H1 (cell line): ENCODE measurements around the gene GRIK4. TPM values are rescaled to one million over a fixed set of nuclear protein-coding genes. Genes with fewer than 3 reads are reported as not detected.

Source experiments
- CTCF ChIA-PET: fragments of 300-600 bp; sonication (Branson Sonifier 250); formaldehyde crosslinking; loops from one replicate; lab custom pipeline; 2021; ENCODE audit not compliant: partially characterized antibody; lab: Charles Lee
- POLR2A ChIA-PET: fragments of 300-600 bp; sonication (Branson Sonifier 250); formaldehyde crosslinking; loops from one replicate; lab custom pipeline; 2021; ENCODE audit warnings: inconsistent platforms; ENCODE audit not compliant: partially characterized antibody; lab: Charles Lee
- DNase-seq, 2 experiments: peaks; one replicate each; pipeline versions ENCODE4 v3.0.0 to v3.0.0-alpha.2; 2010 to 2022; ENCODE audit warnings: low spot score in 2 of 2, low read depth in 1 of 2, mixed read lengths in 1 of 2
- FAIRE-seq: peaks from 2 replicates; lab custom pipeline; 2011; peaks lifted over from hg19 to GRCh38; lab: Jason Lieb, UNC
- H2AFZ ChIP-seq: 2 replicates; pipeline ENCODE4 v1.8.1; 2012; ENCODE audit warnings: low read length, inconsistent platforms
- H2AK5ac ChIP-seq: 2 replicates; pipeline ENCODE4 v1.6.1; 2013; ENCODE audit warnings: low read depth, low read length
- H2BK120ac ChIP-seq: replicated peaks from 2 replicates; pipeline ENCODE3; 2013; ENCODE audit warnings: low read depth, low read length, inconsistent platforms
- H2BK12ac ChIP-seq: 2 replicates; pipeline ENCODE4 v1.6.1; 2013; ENCODE audit warnings: low read depth, low read length
- H2BK15ac ChIP-seq: 2 replicates; pipeline ENCODE4 v1.6.1; 2013; ENCODE audit warnings: low read length
- H2BK20ac ChIP-seq: 2 replicates; pipeline ENCODE4 v1.6.1; 2013; ENCODE audit warnings: low read length
- H2BK5ac ChIP-seq: 2 replicates; pipeline ENCODE4 v1.6.1; 2013; ENCODE audit warnings: low read depth, low read length
- H3K14ac ChIP-seq: 2 replicates; pipeline ENCODE4 v1.6.1; 2013; ENCODE audit warnings: inconsistent platforms; ENCODE audit not compliant: insufficient read length
- H3K18ac ChIP-seq: 2 replicates; pipeline ENCODE4 v1.6.1; 2013; ENCODE audit warnings: low read length; ENCODE audit errors: extremely low read depth
- H3K23ac ChIP-seq: 2 replicates; pipeline ENCODE4 v1.6.1; 2013; ENCODE audit warnings: inconsistent platforms; ENCODE audit not compliant: insufficient read length
- H3K23me2 ChIP-seq: 2 replicates; pipeline ENCODE4 v1.6.1; 2013; ENCODE audit warnings: low read depth, low read length
- H3K27ac ChIP-seq: 2 replicates; pipeline ENCODE4 v1.6.1; 2011; ENCODE audit warnings: low read depth, low read length, inconsistent platforms
- H3K27me3 ChIP-seq, 4 experiments: replicated peaks in 1 of 4; 1 replicate in 1 of 4; 2 replicates in 3 of 4; pipeline versions ENCODE4 v1.6.1 to v1.8.1; 2011 to 2013; ENCODE audit warnings: low read length in 3 of 4, mild to moderate bottlenecking in 3 of 4, inconsistent platforms in 2 of 4, mixed read lengths in 2 of 4, moderate library complexity in 1 of 4; ENCODE audit not compliant: control insufficient read depth in 3 of 4, insufficient read depth in 3 of 4; ENCODE audit errors: extremely low read depth in 1 of 4
- H3K36me3 ChIP-seq, 4 experiments: 2 replicates each; pipeline versions ENCODE4 v1.6.1 to v1.8.1; 2011 to 2013; ENCODE audit warnings: mild to moderate bottlenecking in 4 of 4, low read length in 3 of 4, moderate library complexity in 2 of 4, control low read depth in 1 of 4, inconsistent platforms in 1 of 4; ENCODE audit not compliant: insufficient read depth in 4 of 4, control insufficient read depth in 2 of 4
- H3K4ac ChIP-seq: replicated peaks from 2 replicates; pipeline ENCODE3; 2013; ENCODE audit warnings: low read length, low read depth, mixed read lengths, inconsistent platforms; ENCODE audit not compliant: insufficient read length
- H3K4me1 ChIP-seq, 4 experiments: replicated peaks in 1 of 4; 1 replicate in 1 of 4; 2 replicates in 3 of 4; pipeline versions ENCODE4 v1.6.1 to v1.8.1; 2011 to 2013; ENCODE audit warnings: low read length in 3 of 4, inconsistent platforms in 2 of 4, mixed read lengths in 1 of 4; ENCODE audit not compliant: insufficient read depth in 4 of 4, control insufficient read depth in 3 of 4
- H3K4me2 ChIP-seq, 2 experiments: 2 replicates each; pipeline versions ENCODE4 v1.6.1 to v1.8.1; 2011 to 2013; ENCODE audit warnings: low read depth in 2 of 2, low read length in 2 of 2, control low read depth in 1 of 2, inconsistent platforms in 1 of 2, mild to moderate bottlenecking in 1 of 2; ENCODE audit not compliant: insufficient read depth in 1 of 2
- H3K4me3 ChIP-seq, 4 experiments: fragments of 200-600, 300-600 bp in 1 of 4; sonication (generic), shearing (Covaris generic), sonication (Bioruptor Twin) in 1 of 4; 2 replicates each; pipeline versions ENCODE4 v1.5.1 to v1.8.1; 2011 to 2016; ENCODE audit warnings: low read length in 4 of 4, low read depth in 3 of 4, control low read depth in 2 of 4, inconsistent platforms in 2 of 4, mild to moderate bottlenecking in 2 of 4, mixed read lengths in 1 of 4, moderate library complexity in 1 of 4; ENCODE audit not compliant: insufficient read depth in 2 of 4; ENCODE audit errors: extremely low read depth in 1 of 4
- H3K56ac ChIP-seq: replicated peaks from 2 replicates; pipeline ENCODE3; 2013; ENCODE audit warnings: low read depth, mild to moderate bottlenecking, mixed read lengths, low read length, inconsistent platforms; ENCODE audit not compliant: insufficient read length
- H3K79me1 ChIP-seq: 2 replicates; pipeline ENCODE4 v1.6.1; 2013; ENCODE audit warnings: low read depth, low read length, control low read depth
- H3K79me2 ChIP-seq, 2 experiments: 2 replicates each; pipeline versions ENCODE4 v1.6.1 to v1.8.1; 2012 to 2013; ENCODE audit warnings: low read length in 2 of 2, mild to moderate bottlenecking in 2 of 2, inconsistent platforms in 1 of 2; ENCODE audit not compliant: insufficient read depth in 2 of 2, control insufficient read depth in 1 of 2
- H3K9ac ChIP-seq, 4 experiments: replicated peaks in 1 of 4; 1 replicate in 1 of 4; 2 replicates in 3 of 4; pipeline versions ENCODE4 v1.6.1 to v1.8.1; 2011 to 2013; ENCODE audit warnings: low read depth in 3 of 4, low read length in 3 of 4, control low read depth in 2 of 4, mild to moderate bottlenecking in 2 of 4, moderate library complexity in 2 of 4, inconsistent platforms in 1 of 4; ENCODE audit errors: extremely low read depth in 1 of 4
- H3K9me3 ChIP-seq, 2 experiments: 2 replicates each; pipeline versions ENCODE4 v1.6.1 to v1.8.1; 2012 to 2013; ENCODE audit warnings: mild to moderate bottlenecking in 2 of 2, moderate library complexity in 2 of 2, control low read depth in 1 of 2, inconsistent platforms in 1 of 2, low read depth in 1 of 2, low read length in 1 of 2, mixed read lengths in 1 of 2; ENCODE audit not compliant: insufficient read depth in 2 of 2
- H4K20me1 ChIP-seq, 2 experiments: replicated peaks in 1 of 2; 2 replicates each; pipeline versions ENCODE3 to v1.8.1; 2011 to 2013; ENCODE audit warnings: inconsistent platforms in 2 of 2, low read length in 2 of 2, mild to moderate bottlenecking in 1 of 2; ENCODE audit not compliant: insufficient read depth in 2 of 2, control insufficient read depth in 1 of 2
- H4K5ac ChIP-seq: 2 replicates; pipeline ENCODE4 v1.6.1; 2013; ENCODE audit warnings: low read length, low read depth, mixed read lengths, inconsistent platforms; ENCODE audit not compliant: insufficient read length
- H4K8ac ChIP-seq: 2 replicates; pipeline ENCODE4 v1.8.0; 2013; ENCODE audit warnings: mild to moderate bottlenecking, moderate library complexity, low read length, inconsistent platforms; ENCODE audit not compliant: insufficient read depth; ENCODE audit errors: extremely low read depth
- H4K91ac ChIP-seq: replicated peaks from 2 replicates; pipeline ENCODE3; 2013; ENCODE audit warnings: low read length, mixed read lengths, inconsistent platforms; ENCODE audit not compliant: insufficient read length
- KDM5A ChIP-seq: fragments of 200-600 bp; IDR thresholded peaks from 2 replicates; pipeline ENCODE4 v1.7.1; 2012; ENCODE audit warnings: mild to moderate bottlenecking, low read length, inconsistent platforms, mixed read lengths
- WGBS, 2 experiments: shearing (Covaris generic) in 1 of 2; methylation state at CpG; one replicate each; pipeline versions ENCODE4 v1.1.6 to v1.1.7; 2013 to 2015; ENCODE audit warnings: low lambda C conversion rate in 2 of 2, mixed read lengths in 2 of 2, inconsistent platforms in 1 of 2, low coverage in 1 of 2, missing lambda C conversion rate in 1 of 2; ENCODE audit not compliant: insufficient replicate concordance in 2 of 2, insufficient coverage in 1 of 2, insufficient read length in 1 of 2; ENCODE audit errors: extremely low coverage in 1 of 2, missing lambda C conversion rate in 1 of 2; 5-methylcytosine and 5-hydroxymethylcytosine counted together
- polyA plus RNA-seq, 7 experiments: library from polyadenylated mRNA; depleted of rRNA in 3 of 7; stranded (reverse) in 5 of 7; unstranded in 2 of 7; fragments of >200 nt in 5 of 7; fragments of 200-250 nt in 2 of 7; gene quantifications; 1 replicate in 5 of 7; 2 replicates in 1 of 7; 4 replicates in 1 of 7; pipeline versions ENCODE4 v1.2.1 to v1.2.3, GENCODE V29; 2011 to 2013; ENCODE audit warnings: missing spikeins in 2 of 7, mixed read lengths in 2 of 7
- total RNA-seq: library from RNA; stranded (reverse); fragmentation: NEBNext Ultra II Directional; extraction: Animal tissue kit (Norgen Biotek cat#: 25700); gene quantifications from 2 replicates; pipeline ENCODE4 v1.2.1, GENCODE V29; 2021

GRIK4 gene
- total and polyA plus RNA-seq, 2 of the 8 experiments (the other 6 are each of a cell fraction or from before 2014, with no cell fraction given) = 1.2 to 2.9 TPM

- Histone ChIP-seq H3K4me1 (no peaks in the 10 kb centered on the region), H3K9me3 (no peaks in the 10 kb centered on the region), H4K5ac (no peak overlapping the region), H3K14ac (no peak overlapping the region), H3K18ac (no peak overlapping the region), H2AK5ac (no peak overlapping the region), H2AFZ (no peak overlapping the region), H4K8ac (no peak overlapping the region), H2BK20ac (no peak overlapping the region), H2BK12ac (no peak overlapping the region), H3K56ac (no peak overlapping the region), H3K79me1 (no peaks in the 10 kb centered on the region), H3K23ac (no peak overlapping the region), H3K4ac (no peak overlapping the region), H2BK5ac (no peak overlapping the region), H2BK15ac (no peak overlapping the region), H3K4me2 (no peak overlapping the region), H3K9ac (no peak overlapping the region), H3K36me3 (no peaks in the 10 kb centered on the region), H3K27me3 (no peaks in the 10 kb centered on the region), H3K27ac (no peak overlapping the region), H3K23me2 (no peaks in the 10 kb centered on the region; the same call in 1 of the 2 replicates), H2BK120ac (no peak overlapping the region), H4K20me1 (no peaks in the 10 kb centered on the region), H3K79me2 (no peaks in the 10 kb centered on the region), H3K4me3 (no peak overlapping the region), H4K91ac (no peak overlapping the region)
- POLR2A ChIA-PET = no interaction called here
- DNase-seq (no peak), FAIRE-seq (no peak)
- WGBS, 2 experiments = 83% methylated on average over 1 of the region's 1 CpG; no CpG with 5 or more reads in 1 of the 2 experiments
- TF ChIP-seq KDM5A = no peak
- CTCF ChIA-PET = interaction anchor here (0.6 to 12.7 kb wide), 7 partner anchors 6 to 279 kb away, joined by 3 to 98 read pairs (median 6); no protein-coding TSS in a partner anchor
These were observed 163.0 kb downstream of the GRIK4 start for GRCh38 chr11:120674542-120674941.
